ENCODE measurements around the gene MRPL20. TPM values are rescaled to one million over a fixed set of nuclear protein-coding genes. Genes with fewer than 3 reads are reported as not detected.

The MRPL20 gene
- total RNA-seq, 4 donors from 2014 or later = 58.2 to 94.1 (median 78.2) TPM

DNA sequence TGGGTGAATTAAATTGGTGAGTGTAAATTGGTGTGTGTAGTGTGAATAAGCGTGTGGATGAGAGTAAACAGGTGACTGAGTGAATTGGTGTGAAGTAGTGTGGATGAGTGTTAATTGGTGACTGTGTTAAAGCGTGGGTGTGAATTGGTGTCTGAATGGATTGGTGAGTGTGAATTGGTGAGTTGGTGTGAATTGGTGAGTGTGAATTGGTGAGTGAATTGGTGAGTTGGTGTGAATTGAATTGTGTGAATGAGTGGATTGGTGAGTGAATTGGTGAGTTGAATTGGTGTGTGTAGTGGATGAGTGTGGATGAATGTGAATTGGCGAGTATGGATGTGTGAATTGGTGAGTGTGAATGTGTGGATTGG is 40.4 kb downstream of the MRPL20 start:
- TF ChIP-seq POLR2A (IDR thresholded peaks at IDR 0.05) = no peak
- TF ChIP-seq, protein P1, sequence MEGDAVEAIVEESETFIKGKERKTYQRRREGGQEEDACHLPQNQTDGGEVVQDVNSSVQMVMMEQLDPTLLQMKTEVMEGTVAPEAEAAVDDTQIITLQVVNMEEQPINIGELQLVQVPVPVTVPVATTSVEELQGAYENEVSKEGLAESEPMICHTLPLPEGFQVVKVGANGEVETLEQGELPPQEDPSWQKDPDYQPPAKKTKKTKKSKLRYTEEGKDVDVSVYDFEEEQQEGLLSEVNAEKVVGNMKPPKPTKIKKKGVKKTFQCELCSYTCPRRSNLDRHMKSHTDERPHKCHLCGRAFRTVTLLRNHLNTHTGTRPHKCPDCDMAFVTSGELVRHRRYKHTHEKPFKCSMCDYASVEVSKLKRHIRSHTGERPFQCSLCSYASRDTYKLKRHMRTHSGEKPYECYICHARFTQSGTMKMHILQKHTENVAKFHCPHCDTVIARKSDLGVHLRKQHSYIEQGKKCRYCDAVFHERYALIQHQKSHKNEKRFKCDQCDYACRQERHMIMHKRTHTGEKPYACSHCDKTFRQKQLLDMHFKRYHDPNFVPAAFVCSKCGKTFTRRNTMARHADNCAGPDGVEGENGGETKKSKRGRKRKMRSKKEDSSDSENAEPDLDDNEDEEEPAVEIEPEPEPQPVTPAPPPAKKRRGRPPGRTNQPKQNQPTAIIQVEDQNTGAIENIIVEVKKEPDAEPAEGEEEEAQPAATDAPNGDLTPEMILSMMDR (IDR thresholded peaks at IDR 0.05) = no peak

DNA sequence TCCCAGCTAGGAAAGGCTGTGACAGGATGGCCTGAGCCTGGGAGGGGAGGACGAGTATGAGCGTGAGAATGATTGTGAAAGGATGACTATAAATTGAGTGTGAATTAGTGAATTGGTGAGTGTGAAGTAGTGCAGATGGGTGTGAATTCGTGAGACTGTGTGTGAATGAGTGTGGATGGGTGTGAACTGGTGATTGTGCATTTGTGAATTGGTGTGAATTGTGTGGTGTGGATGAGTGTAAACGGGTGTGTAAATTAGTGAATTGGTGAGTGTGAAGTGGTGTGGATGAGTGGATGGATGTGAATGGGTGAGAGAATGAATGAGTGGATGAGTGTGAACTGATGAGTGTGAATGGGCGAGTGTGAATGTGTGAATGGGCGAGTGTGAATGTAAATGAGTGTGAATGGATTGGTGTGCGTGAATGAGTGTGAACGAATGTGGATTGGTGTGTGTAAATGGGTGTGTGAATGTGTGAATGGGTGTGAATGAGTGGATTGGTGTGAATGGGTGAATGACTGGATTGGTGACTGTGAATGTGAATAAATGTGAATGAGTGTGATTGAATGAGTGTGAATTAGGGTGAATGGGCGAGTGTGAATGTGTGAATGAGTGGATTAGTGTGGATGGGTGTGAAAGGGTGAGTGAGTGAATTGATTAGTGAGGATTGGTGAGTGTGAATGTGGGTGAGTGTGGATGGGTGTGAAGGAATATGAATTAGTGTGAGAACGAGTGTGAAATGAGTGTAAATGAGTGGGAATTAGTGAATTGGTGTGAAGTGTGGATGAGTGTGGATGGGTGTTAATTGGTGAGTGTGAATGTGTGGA is 41.0 kb downstream of the MRPL20 start:
- no peak overlapping the region for H3K27ac ChIP-seq
- peaks cover 0 to 6% (median 0%) of the 10 kb centered on the region in 4 donors for H3K4me1 ChIP-seq
- no peak overlapping the region for H3K4me3 ChIP-seq
- no peaks in the 10 kb centered on the region for H3K36me3 ChIP-seq
- no peak for DNase-seq
- H3K27me3 ChIP-seq = no peaks in the 10 kb centered on the region
- no peaks in the 10 kb centered on the region for H3K9me3 ChIP-seq
- TF ChIP-seq, protein P1 (IDR thresholded peaks at IDR 0.05) = no peak
- no peak for TF ChIP-seq POLR2A (IDR thresholded peaks at IDR 0.05)

More for the DNA sequence above, 40.4 kb downstream of the MRPL20 start:
- Histone ChIP-seq H3K4me1 (peaks cover 0 to 5% (median 2%) of the 10 kb centered on the region in 4 donors), H3K4me3 (no peak overlapping the region), H3K36me3 (no peaks in the 10 kb centered on the region), H3K9me3 (no peaks in the 10 kb centered on the region), H3K27me3 (no peaks in the 10 kb centered on the region), H3K27ac (no peak overlapping the region)
- no peak for DNase-seq

DNA sequence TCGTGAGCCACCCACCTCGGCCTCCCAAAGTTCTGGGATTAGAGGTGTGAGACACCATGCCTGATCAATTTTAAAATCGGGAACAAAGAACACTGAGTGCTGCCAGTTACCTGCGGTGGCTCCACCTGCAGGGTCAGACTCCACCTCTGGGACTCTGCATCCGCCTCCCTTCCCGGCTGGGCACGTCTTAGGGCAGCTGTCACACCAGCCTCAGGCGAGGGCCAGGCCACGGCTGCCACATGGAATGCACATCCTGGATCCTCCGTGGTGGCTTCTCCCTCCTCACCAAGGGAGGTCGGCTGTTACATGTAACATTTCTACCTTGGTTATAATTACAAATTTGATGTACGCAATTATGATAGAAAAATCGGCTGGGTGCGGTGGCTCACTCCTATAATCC is 42.8 kb downstream of the MRPL20 start:
- peak in 1 of 3 donors; percentile 55 for DNase-seq

DNA sequence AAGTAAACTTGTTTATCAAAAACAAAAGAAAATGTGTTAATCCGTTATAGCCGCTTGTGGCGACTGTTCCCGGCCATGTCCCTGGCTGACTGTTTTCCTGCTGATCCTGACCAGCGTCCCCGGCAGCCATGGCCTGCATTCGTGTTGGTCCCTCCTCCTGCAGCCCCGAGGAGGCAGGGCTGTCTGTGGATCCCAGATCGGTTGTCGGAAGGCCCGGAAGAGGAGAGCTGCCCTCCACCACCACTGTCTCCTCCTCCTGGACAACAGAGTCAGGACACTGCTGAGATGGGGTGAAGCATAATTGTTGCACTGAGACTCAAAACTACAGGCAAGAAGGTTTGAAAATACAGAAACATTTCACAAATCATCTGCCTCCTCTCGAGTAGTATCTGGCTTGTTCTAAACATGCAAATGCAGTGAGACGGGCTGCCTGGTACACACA is 45.1 kb downstream of the MRPL20 start:
- Histone ChIP-seq H3K27ac (peak overlapping the region; percentile 5 to 85 (median 55)), H3K9me3 (no peaks in the 10 kb centered on the region), H3K36me3 (no peaks in the 10 kb centered on the region), H3K4me3 (no peak overlapping the region), H3K27me3 (no peaks in the 10 kb centered on the region), H3K4me1 (peaks cover 0 to 32% (median 2%) of the 10 kb centered on the region in 4 donors)
- TF ChIP-seq, protein P1 (IDR thresholded peaks at IDR 0.05) = no peak
- TF ChIP-seq POLR2A (IDR thresholded peaks at IDR 0.05) = no peak
- peak in 1 of 3 donors; percentile 51 for DNase-seq

More for the DNA sequence above, 42.8 kb downstream of the MRPL20 start:
- Histone ChIP-seq H3K9me3 (no peaks in the 10 kb centered on the region), H3K4me1 (peaks cover 0 to 20% (median 0%) of the 10 kb centered on the region in 4 donors), H3K27ac (no peak overlapping the region), H3K4me3 (no peak overlapping the region), H3K27me3 (no peaks in the 10 kb centered on the region), H3K36me3 (no peaks in the 10 kb centered on the region)
- no peak for TF ChIP-seq POLR2A (IDR thresholded peaks at IDR 0.05)
- TF ChIP-seq, protein P1 (IDR thresholded peaks at IDR 0.05) = no peak

DNA sequence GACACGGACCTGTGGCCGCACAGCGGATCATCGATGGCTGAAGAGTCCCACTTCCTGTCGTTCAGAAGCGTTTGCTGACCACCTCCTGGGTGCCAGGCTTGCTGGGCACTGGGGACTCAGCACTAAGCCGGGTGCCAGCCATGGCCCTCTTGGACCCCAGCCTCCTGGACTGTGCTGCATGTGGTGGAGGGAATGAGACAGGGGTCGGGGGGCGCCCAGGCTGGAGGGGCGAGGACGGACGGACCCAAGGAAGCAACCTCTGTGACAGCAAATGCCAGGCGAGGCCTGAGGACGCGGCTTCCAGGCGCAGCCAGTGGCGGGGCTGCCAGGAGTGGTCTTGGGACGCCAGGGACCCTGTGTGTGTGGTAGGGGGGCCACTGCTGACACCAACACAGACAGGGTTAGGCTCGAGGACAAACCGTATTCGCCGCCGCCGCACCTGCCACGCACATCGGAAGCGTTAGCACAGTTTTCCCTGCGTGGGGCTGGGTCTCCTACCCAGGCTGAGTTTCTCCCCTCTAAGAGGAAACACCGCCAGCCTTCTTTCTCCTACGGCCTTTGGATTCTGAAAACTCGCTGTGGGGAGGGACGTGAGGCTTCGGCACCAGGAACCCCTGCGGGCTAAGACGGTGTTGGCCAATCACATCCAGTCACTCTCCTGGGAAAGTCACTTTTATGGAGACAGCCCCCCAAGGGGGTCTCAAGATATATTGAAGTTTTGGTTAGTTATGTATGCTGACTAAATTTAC is 45.7 kb downstream of the MRPL20 start:
- Histone ChIP-seq H3K9me3 (no peaks in the 10 kb centered on the region), H3K27me3 (no peaks in the 10 kb centered on the region), H3K36me3 (no peaks in the 10 kb centered on the region), H3K4me1 (peaks cover 0 to 37% (median 2%) of the 10 kb centered on the region in 4 donors), H3K4me3 (no peak overlapping the region), H3K27ac (peak overlapping the region; percentile 17 to 85 (median 55))
- no peak for DNase-seq
- TF ChIP-seq, protein P1 (IDR thresholded peaks at IDR 0.05) = no peak
- TF ChIP-seq POLR2A (IDR thresholded peaks at IDR 0.05) = no peak

Data from Peyer's patch (tissue), 4 donors.